ENCODE measurements around the gene VPS13A. TPM values are rescaled to one million over a fixed set of nuclear protein-coding genes. Genes with fewer than 3 reads are reported as not detected.

The VPS13A gene
- total RNA-seq, 1 donor from 2014 or later, result 28.5 TPM

DNA sequence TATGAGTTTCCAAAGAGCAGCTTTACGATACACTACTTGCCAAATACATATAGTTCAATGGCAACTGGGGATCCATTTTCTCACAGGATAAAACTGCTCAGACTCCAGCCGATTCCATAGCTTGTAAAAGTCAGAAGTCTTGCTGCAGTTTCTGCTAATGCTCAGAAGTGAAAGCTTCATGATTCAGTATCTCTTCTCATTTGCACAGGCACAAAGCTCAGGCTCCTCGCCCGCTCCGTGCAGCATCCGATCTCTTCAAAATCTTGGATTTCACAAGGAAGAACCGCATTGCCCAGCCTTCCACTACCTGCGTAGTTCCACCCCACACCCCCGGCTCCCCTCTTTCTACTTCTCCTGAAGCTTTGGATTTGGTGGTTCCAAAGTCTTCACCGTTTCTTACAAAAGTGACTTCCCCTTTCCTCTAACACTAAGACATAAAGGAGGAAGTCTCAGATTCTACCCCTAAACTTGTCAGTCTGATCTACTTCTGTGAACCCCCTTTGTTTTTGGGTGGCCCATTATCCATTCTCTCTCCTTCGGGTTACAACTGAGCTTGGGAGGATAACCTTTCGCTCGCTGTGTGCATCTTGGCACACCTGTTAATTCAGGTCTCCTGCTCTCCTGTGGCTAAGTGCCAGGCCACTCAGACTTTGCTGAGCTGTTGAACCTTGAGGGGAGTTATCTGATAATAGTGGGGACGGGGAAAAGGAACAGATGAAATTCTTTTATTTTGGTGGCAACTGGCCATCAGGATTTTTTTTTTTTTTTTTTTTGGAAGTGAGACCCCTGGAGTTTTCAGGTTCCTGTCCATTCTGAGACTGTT, 276.7 kb downstream of the VPS13A start:
- DNase-seq (ENCODE audit: low spot score in 2 of 2) (no peak), FAIRE-seq (no peak)

DNA sequence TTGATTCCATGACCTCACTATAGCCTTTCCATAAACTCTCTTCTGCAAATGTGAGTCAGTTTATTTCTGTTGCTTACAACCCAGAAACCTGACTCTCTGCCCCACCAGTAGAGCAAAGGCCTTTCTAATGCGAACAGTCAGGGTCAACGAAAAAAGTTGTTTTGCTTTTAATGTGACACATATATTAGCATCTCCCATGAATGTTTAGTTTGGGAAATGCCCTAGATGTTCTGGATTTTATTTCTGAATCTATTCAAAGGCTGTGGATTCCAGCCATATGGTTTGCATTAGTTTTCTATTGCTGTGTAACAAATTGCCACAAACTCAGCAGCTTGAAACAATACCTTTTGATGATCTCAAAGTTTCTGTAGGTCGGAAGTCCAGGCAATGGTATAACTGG, 277.3 kb downstream of the VPS13A start:
- DNase-seq (ENCODE audit: low spot score in 2 of 2), result no peak
- no peak for FAIRE-seq

DNA sequence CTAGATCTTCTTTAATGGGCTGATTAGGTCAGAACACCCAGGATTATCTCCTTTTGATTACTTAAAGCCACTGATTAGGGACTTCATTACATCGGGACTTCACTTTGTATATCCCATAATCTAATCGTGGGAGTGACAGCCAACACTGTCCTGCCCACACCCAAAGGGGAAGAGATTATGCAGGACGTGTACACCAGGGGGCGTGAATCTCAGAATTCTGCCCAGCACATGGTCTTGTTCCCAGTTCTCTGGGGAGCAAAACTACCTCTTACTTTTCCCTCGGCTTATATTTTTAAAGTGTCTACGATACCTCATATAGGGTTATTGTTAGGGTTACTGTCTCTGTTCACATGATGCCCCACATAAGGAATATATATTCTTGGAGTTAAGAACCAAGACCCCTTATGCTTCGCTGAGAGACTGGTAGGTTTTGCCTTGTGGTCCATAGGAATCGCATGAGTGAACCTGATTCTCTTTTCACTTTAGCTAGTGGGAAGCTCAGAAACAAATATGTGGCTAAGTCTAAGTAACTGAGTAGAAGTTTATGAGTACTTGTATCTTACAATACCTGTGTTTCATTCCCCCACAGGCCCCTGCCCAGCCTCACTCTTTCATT, 278.1 kb downstream of the VPS13A start:
- DNase-seq (ENCODE audit: low spot score in 2 of 2) (no peak), FAIRE-seq (no peak)

DNA sequence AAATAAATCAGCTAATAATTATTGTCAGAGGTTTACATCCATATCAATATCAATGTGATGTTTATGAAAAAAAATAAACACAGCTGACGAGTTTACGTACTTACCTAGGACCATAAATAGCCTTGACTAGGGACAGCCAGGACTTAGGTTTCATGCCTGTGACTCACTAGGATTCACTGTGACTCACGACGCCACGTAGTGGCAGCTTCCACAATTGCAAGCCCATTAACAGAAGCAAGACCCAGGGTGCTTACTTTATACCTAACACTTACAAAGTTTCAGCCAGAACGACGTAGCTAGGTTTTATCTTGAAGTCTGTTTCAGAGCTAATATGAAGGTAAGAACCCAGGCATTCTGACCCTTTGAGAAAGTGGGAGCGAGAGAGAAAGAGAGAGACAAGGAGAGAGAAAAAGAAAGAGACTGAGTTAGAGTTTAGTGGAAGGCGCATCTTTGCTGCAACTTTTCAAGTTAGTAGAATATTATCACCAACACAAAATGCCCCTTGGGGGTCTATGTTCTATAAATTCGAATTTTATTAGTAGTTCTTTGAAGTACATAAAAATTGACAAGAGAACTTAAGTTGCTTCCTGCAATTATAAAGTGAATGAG, 279.6 kb downstream of the VPS13A start:
- FAIRE-seq, result no peak
- peak; percentile 49 to 78 for DNase-seq (ENCODE audit: low spot score in 2 of 2)

DNA sequence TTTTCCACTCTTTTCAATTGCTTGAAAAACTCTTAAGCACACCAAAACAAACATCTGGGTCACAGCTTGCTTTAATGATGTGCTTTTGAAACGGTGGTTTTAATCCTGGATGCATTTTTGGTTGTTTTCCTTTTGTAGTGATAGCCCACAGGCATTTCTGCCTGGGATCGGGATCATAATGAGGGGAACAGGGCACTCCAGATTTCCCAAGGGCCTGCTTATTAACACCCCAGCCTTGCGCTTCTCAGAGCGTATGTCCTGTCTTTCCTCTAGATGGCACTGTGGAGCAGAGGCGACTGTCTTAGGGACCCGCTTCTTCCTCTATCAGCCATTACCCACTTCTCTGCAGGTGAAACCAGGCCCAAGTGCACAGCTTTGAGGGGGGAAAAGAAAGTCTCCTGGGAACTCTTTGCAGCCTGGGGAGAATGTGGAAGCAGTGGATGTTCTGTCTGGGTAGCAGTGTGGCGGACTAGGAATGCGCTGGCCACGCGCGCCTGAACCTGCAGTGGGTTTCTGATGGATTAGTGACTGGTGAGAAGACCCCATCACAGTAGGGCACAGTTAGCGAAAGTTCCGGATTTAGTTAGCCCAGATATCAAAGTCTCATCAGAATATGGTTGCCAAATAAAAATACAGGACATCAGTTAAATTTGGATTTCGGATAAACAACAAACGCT, 280.7 kb downstream of the VPS13A start:
- DNase-seq (ENCODE audit: low spot score in 2 of 2) (peak in 1 of 2 donors; percentile 58), FAIRE-seq (no peak)

DNA sequence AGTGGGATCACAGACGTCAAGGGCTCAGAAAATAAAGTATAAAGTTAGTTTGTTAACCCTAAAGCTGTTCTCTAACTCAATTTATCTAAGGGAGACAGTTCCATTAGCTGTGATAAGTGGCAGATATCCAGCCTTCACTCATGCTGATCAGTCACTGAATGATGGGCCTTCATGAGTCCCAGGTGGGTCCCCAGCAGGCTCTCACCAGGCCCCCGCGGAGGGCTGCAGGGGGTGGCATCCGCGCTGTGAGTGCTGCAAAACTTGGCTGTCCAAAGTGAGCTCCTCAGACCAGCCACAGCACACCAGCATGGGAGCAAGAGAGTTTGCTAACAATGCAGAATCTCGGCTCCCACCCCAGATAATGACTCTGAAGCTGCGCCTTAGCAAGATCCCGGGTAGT, 283.6 kb downstream of the VPS13A start:
- FAIRE-seq (no peak), DNase-seq (ENCODE audit: low spot score in 2 of 2) (no peak)

DNA sequence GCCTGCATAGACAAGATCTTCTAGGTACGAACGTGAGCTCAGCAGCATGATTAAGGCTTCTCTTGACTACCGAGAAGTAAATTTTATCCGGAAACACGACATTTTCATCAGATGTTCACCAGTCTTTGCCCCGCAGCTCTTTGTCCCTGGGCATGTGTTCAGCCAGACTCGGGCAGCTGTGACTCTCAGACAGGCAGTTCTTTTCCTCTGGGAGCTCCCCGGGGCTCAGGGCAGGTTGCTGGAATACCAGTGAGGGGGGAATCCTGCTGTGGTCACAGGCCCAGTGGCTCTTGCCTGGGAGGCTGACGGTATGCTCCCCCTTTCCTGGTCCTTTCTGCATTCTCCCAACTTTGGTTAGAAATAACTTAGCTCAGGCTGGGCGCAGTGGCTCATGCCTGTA, 284.7 kb downstream of the VPS13A start:
- FAIRE-seq, result no peak

DNA sequence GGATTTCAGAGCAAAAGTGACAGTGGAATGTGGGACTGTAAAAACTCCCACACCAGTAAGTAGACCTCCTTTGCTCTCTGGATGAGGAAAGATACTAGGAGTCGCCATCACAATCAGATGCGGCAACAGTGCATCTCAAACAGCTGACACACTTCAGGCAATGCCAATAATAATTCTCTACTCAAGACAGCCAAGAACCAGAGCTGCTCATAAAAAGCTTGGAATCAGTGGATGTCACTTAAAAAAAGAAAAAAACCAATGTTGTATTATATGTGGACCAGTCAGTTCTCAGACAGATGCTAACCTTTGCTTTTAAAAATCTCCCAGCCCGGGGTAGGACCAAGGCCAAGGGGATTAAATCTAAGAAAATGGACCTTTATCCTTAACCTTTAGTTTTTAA, 285.8 kb downstream of the VPS13A start:
- DNase-seq (ENCODE audit: low spot score in 2 of 2) (no peak), FAIRE-seq (no peak)

More for the DNA sequence above, 284.7 kb downstream of the VPS13A start:
- DNase-seq (ENCODE audit: low spot score in 2 of 2), result no peak

DNA sequence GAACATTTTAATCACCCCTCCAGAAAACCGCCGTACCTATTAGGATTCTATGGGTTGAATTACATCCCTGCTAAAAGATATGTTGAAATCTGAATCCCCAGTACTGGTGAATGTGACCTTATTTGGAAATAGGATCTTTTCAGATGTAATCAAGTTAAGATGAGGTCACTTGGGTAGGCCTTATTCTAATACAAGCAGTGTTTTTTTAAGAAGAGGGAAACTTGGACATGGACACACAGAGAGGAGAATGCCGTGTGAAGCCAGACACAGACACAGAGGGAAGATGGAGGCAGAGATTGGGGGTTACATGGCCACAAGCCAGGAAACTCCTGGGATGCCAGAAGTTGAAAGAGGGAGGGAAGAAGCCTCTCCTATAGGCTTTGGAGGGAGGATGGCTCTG, 287.3 kb downstream of the VPS13A start:
- FAIRE-seq (no peak), DNase-seq (ENCODE audit: low spot score in 2 of 2) (no peak)

DNA sequence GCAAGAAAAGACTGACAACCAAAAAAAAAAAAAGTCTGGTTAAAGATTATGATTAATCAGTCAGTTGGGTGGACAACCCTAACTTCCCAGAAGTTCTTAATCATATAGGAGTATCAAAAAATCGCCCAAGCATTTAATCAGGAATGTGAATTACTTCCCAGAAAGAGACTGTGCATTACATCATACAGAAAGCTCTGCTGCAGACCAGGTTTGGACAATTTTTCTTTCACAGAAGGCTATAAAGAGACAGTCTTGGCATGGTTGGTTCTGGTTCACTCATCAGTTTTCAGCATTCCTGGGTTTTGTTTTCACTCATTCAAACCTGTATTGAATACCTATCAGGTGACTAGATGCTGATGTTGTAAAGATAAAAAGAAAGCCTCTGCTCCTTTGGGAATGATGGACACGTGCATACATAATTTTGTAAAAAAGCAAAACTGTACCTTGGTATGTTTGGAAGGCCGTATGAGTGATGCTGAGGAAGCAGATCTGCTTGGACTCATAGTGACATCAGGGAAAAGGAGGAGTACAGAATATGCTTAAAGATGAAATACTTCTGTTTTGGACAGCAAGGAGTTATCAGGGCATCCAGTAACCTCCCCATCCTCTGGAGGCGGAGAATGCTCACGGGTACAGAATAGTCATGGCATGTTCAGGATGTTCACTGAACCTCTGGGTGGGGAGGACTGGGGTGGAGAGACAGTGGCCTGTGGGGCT, 292.3 kb downstream of the VPS13A start:
- DNase-seq (ENCODE audit: low spot score in 2 of 2), result no peak
- FAIRE-seq, result no peak

Other genes with a start within 250 kb of the VPS13A start
- gene FOXB2, start 157.9 kb upstream of the VPS13A start, total RNA-seq, result not detected